GM19239 (cell line): ENCODE data around the gene ENPP1.

Source experiments
- DNase-seq: peaks from one replicate; pipeline ENCODE4 v3.0.0; 2011; ENCODE audit warnings: low spot score; ENCODE audit not compliant: insufficient read length
- FAIRE-seq: peaks from 2 replicates; lab custom pipeline; 2011; peaks lifted over from hg19 to GRCh38; lab: Jason Lieb, UNC

The ENPP1 gene

GRCh38 chr6:131937703-131938631 lies 130.1 kb downstream of the ENPP1 start:
- FAIRE-seq = no peak
- DNase-seq = no peak
